ENCODE results near the gene TMEM176B. TPM values are rescaled to one million over a fixed set of nuclear protein-coding genes. Genes with fewer than 3 reads are reported as not detected.

Gene TMEM176B
- total and polyA plus RNA-seq, 7 donors = 2.2 to 15.9 (median 4.4) TPM

DNA sequence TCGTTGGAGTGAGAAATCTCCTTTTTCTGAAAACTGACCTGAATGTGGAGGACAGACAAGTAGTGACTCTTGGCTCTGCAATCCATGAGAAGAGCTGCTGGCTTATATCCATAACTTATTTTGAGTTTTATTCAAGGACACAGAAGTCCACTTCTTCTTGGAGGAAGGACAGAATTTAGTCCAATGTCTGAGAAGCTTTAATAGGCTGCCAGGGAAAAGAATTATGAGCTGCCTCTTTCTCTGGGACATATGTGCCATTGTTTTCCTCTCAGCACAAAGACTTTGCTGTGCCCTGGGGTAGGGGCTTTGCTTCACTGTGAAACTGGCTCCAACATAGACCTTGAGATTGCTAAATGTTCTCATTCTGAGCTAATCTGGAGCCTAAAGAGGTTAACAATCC, 31.7 kb upstream of the TMEM176B start:
- no peak for TF ChIP-seq CTCF (IDR thresholded peaks at IDR 0.05)
- Histone ChIP-seq H3K27me3 (ENCODE audit: insufficient read depth in 3 of 3, low read length in 2 of 3) (peaks cover 0 to 5% (median 0%) of the 10 kb centered on the region in 3 donors), H3K9me3 (no peaks in the 10 kb centered on the region), H3K4me1 (no peaks in the 10 kb centered on the region), H3K36me3 (ENCODE audit: insufficient read depth in 1 of 2, low read depth in 1 of 2) (no peaks in the 10 kb centered on the region), H3K4me3 (no peak overlapping the region), H3K27ac (no peak overlapping the region)
- ATAC-seq (no peak), DNase-seq (no peak)
- 21 to 48% (median 43%) methylated on average over 1 of the region's 1 CpG for WGBS, 3 donors
- intact Hi-C loops (cut with DNase I) = no loop called here

- DNase-seq (no peak), ATAC-seq (no peak)
- WGBS, 3 donors = 28 to 79% (median 34%) methylated on average over 1 of the region's 1 CpG
- no peaks in the 10 kb centered on the region for H3K9me3 ChIP-seq
- no peak overlapping the region for H3K4me3 ChIP-seq
- no peak for TF ChIP-seq CTCF (IDR thresholded peaks at IDR 0.05)
- intact Hi-C loops (cut with DNase I) = no loop called here
- H3K27me3 ChIP-seq (ENCODE audit: insufficient read depth in 3 of 3, low read length in 2 of 3) = peaks cover 0 to 10% (median 0%) of the 10 kb centered on the region in 3 donors
- no peaks in the 10 kb centered on the region for H3K36me3 ChIP-seq (ENCODE audit: insufficient read depth in 1 of 2, low read depth in 1 of 2)
- no peak overlapping the region for H3K27ac ChIP-seq
- H3K4me1 ChIP-seq = no peaks in the 10 kb centered on the region
Measured at GRCh38 chr7:150830937-150831336, 30.8 kb upstream of the TMEM176B start.

DNA sequence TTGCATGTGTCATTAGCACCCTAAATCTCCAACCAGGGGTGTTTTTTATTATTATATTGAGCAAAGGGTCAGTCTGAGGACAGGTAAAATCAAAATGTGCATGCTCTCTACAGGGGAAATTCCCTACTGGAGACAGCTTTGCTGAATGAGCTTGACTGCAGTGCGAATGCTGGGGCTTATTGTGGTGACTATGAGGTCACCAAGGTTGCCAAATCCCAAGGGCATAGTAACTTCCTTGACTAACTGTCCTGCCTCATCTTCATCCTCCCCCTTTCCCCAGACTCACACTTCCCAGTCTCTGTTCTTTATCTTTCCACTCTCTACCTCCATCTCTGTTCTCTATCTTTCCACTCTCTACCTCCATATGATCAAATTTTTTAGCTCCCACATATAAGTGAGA, 29.3 kb upstream of the TMEM176B start:
- 35 to 57% (median 50%) methylated on average over 1 of the region's 1 CpG for WGBS, 3 donors
- H3K9me3 ChIP-seq = no peaks in the 10 kb centered on the region
- DNase-seq = no peak
- no peak for TF ChIP-seq CTCF (IDR thresholded peaks at IDR 0.05)
- no peaks in the 10 kb centered on the region for H3K4me1 ChIP-seq
- H3K27me3 ChIP-seq (ENCODE audit: insufficient read depth in 3 of 3, low read length in 2 of 3) = peaks cover 0 to 11% (median 0%) of the 10 kb centered on the region in 3 donors
- no peak overlapping the region for H3K27ac ChIP-seq
- H3K4me3 ChIP-seq = no peak overlapping the region
- no peaks in the 10 kb centered on the region for H3K36me3 ChIP-seq (ENCODE audit: insufficient read depth in 1 of 2, low read depth in 1 of 2)
- no peak for ATAC-seq
- intact Hi-C loops (cut with DNase I) = no loop called here

DNA sequence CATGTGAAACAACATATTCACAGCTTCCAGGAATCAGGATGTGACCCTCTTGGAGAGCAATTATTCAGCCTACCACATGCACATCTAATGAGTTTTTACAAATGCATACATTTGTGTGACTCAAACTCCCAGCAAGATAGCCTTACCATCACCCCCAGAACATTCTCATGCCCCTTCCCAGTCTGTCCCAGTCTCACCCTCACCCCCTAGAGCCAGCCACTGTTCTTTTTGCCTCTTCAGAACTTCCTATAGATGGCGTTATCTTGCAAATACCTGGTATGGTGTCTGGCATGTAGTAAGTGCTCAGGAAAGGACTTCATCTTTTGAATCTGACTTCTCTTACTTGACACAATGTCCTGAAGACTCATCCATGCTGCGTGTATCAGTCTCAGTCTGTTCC, 28.2 kb upstream of the TMEM176B start:
- Histone ChIP-seq H3K9me3 (no peaks in the 10 kb centered on the region), H3K4me3 (no peak overlapping the region), H3K27me3 (ENCODE audit: insufficient read depth in 3 of 3, low read length in 2 of 3) (peaks cover 0 to 8% (median 0%) of the 10 kb centered on the region in 3 donors), H3K36me3 (ENCODE audit: insufficient read depth in 1 of 2, low read depth in 1 of 2) (no peaks in the 10 kb centered on the region), H3K27ac (no peak overlapping the region), H3K4me1 (no peaks in the 10 kb centered on the region)
- ATAC-seq (no peak), DNase-seq (no peak)
- intact Hi-C loops (cut with DNase I) = no loop called here
- TF ChIP-seq CTCF (IDR thresholded peaks at IDR 0.05) = no peak
- 70 to 96% (median 95%) methylated on average over 2 of the region's 2 CpGs for WGBS, 3 donors

All from psoas muscle (tissue), 8 donors.